GM18873 (cell line): ENCODE measurements around the gene GADL1.

ENCODE experiments used
- ATAC-seq: cut with Tn5 transposase; IDR thresholded peaks from one replicate; pipeline ENCODE4 v1.9.1; 2021; ENCODE audit warnings: mild to moderate bottlenecking, moderate library complexity, moderate number of reproducible peaks; ENCODE audit not compliant: unreplicated experiment, low FRiP score

Gene GADL1

GRCh38 chr3:30733209-30733608 lies 161.3 kb downstream of the GADL1 start:
- ATAC-seq = no peak

- ATAC-seq = no peak
These were observed 163.5 kb downstream of the GADL1 start for GRCh38 chr3:30730967-30731366.

GRCh38 chr3:30729936-30730335 lies 164.5 kb downstream of the GADL1 start:
- ATAC-seq = no peak

- no peak for ATAC-seq
These were observed 164.9 kb downstream of the GADL1 start for GRCh38 chr3:30729512-30729911.

GRCh38 chr3:30728143-30728542 lies 166.3 kb downstream of the GADL1 start:
- no peak for ATAC-seq

GRCh38 chr3:30724863-30725262 lies 169.6 kb downstream of the GADL1 start:
- ATAC-seq = no peak

GRCh38 chr3:30723211-30723610 lies 171.2 kb downstream of the GADL1 start:
- ATAC-seq = no peak

GRCh38 chr3:30721314-30721634 lies 173.2 kb downstream of the GADL1 start:
- no peak for ATAC-seq

GRCh38 chr3:30720586-30721313 lies 173.7 kb downstream of the GADL1 start:
- ATAC-seq = no peak

GRCh38 chr3:30719536-30719935 lies 174.9 kb downstream of the GADL1 start:
- ATAC-seq = no peak

GRCh38 chr3:30713885-30714503 lies 180.5 kb downstream of the GADL1 start:
- ATAC-seq = no peak

- ATAC-seq = no peak
These were observed 181.5 kb downstream of the GADL1 start for GRCh38 chr3:30712991-30713390.

GRCh38 chr3:30711867-30712266 lies 182.6 kb downstream of the GADL1 start:
- ATAC-seq = no peak

- no peak for ATAC-seq
These were observed 183.3 kb downstream of the GADL1 start for GRCh38 chr3:30711151-30711550.

- no peak for ATAC-seq
These were observed 184.4 kb downstream of the GADL1 start for GRCh38 chr3:30710017-30710416.

GRCh38 chr3:30708472-30708871 lies 186.0 kb downstream of the GADL1 start:
- ATAC-seq = no peak

GRCh38 chr3:30707825-30708224 lies 186.6 kb downstream of the GADL1 start:
- no peak for ATAC-seq

GRCh38 chr3:30704931-30705890 lies 189.2 kb downstream of the GADL1 start:
- ATAC-seq = no peak

GRCh38 chr3:30702828-30703397 lies 191.5 kb downstream of the GADL1 start:
- no peak for ATAC-seq

- no peak for ATAC-seq
These were observed 192.2 kb downstream of the GADL1 start for GRCh38 chr3:30702038-30702827.
